ENCODE results near the gene TMEM9. TPM values are rescaled to one million over a fixed set of nuclear protein-coding genes. Genes with fewer than 3 reads are reported as not detected.

Gene TMEM9
- polyA plus RNA-seq, 3 donors, result 13.6 to 43.6 (median 22.4) TPM

DNA sequence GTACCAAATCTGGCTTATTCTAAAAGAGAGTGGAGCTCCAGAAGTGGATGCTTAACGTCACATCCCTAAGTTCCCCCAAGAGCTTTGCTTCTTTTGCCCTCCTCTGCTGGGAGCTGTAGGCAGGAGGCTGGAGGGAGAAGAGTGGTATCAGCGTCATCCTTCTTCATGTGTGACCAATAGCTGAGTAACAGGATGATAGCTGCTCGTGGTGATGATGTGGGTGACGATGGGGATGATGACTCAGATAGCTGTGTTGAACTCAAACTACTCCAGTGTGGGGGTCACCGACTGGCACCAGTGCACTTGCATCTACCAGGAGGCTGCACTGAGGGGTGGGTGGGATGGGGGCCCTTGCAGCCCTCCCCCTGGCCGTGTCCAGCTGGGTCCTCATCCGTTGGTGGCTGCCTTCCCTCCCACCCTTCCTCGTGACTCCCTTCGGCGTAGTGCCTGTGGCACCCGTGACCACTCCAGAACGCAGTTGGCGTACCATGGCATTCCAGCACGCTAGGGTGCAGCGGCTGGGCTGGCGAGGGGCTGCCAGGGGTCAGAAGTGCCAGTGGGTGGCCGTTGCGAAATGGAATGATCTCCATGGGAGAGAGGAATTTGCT, 37.5 kb upstream of the TMEM9 start:
- TF ChIP-seq, protein P1, sequence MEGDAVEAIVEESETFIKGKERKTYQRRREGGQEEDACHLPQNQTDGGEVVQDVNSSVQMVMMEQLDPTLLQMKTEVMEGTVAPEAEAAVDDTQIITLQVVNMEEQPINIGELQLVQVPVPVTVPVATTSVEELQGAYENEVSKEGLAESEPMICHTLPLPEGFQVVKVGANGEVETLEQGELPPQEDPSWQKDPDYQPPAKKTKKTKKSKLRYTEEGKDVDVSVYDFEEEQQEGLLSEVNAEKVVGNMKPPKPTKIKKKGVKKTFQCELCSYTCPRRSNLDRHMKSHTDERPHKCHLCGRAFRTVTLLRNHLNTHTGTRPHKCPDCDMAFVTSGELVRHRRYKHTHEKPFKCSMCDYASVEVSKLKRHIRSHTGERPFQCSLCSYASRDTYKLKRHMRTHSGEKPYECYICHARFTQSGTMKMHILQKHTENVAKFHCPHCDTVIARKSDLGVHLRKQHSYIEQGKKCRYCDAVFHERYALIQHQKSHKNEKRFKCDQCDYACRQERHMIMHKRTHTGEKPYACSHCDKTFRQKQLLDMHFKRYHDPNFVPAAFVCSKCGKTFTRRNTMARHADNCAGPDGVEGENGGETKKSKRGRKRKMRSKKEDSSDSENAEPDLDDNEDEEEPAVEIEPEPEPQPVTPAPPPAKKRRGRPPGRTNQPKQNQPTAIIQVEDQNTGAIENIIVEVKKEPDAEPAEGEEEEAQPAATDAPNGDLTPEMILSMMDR (IDR thresholded peaks at IDR 0.05), result no peak
- no peaks in the 10 kb centered on the region for H3K79me2 ChIP-seq (ENCODE audit: insufficient read depth, low read length)
- H3K27ac ChIP-seq (ENCODE audit: low read depth in 1 of 2, low read length in 2 of 2), result no peak overlapping the region
- no peaks in the 10 kb centered on the region for H3K9me3 ChIP-seq (replicated peaks in 1 of 2; ENCODE audit: control insufficient read depth in 1 of 2, insufficient read depth in 1 of 2, low read length in 2 of 2)
- intact Hi-C loops (cut with micrococcal nuclease), result no loop called here
- no peaks in the 10 kb centered on the region for H3K36me3 ChIP-seq (replicated peaks in 1 of 2; ENCODE audit: control insufficient read depth in 1 of 2, insufficient read depth in 2 of 2, low read length in 2 of 2)
- no peaks in the 10 kb centered on the region for H4K20me1 ChIP-seq (ENCODE audit: insufficient read depth, low read length)
- H3K4me2 ChIP-seq (replicated peaks; ENCODE audit: extremely low read depth, low read length, poor library complexity, severe bottlenecking), result no peak overlapping the region
- H3K4me3 Mint-ChIP-seq, result no peak overlapping the region
- H3K9me3 Mint-ChIP-seq, result peaks cover 0 to 2% (median 0%) of the 10 kb centered on the region in 7 donors
- no peak overlapping the region for H2AFZ ChIP-seq (ENCODE audit: insufficient read depth, low read depth, low read length, poor library complexity, severe bottlenecking)
- no peaks in the 10 kb centered on the region for H3K4me1 ChIP-seq (ENCODE audit: control insufficient read depth in 1 of 2, insufficient read depth in 2 of 2, low read length in 2 of 2)
- H3K27ac Mint-ChIP-seq, result no peak overlapping the region
- no peaks in the 10 kb centered on the region for H3K36me3 Mint-ChIP-seq
- peak in 1 of 3 donors; percentile 54 for DNase-seq
- no peaks in the 10 kb centered on the region for H3K4me1 Mint-ChIP-seq
- peaks cover 15 to 24% (median 15%) of the 10 kb centered on the region in 3 donors for H3K27me3 Mint-ChIP-seq (ENCODE audit: low read depth in 3 of 3)
- no peak overlapping the region for H3K4me3 ChIP-seq (replicated peaks in 1 of 3; ENCODE audit: low read depth in 2 of 3, low read length in 3 of 3)
- peaks cover 0 to 6% of the 10 kb centered on the region in 2 donors for H3K27me3 ChIP-seq (ENCODE audit: control insufficient read depth in 2 of 2, insufficient read depth in 2 of 2, low read length in 2 of 2)
- WGBS (ENCODE audit: insufficient coverage), result 80% methylated on average over 13 of the region's 18 CpGs
- H3K9ac ChIP-seq (ENCODE audit: insufficient read depth, low read length, poor library complexity, severe bottlenecking), result no peak overlapping the region

DNA sequence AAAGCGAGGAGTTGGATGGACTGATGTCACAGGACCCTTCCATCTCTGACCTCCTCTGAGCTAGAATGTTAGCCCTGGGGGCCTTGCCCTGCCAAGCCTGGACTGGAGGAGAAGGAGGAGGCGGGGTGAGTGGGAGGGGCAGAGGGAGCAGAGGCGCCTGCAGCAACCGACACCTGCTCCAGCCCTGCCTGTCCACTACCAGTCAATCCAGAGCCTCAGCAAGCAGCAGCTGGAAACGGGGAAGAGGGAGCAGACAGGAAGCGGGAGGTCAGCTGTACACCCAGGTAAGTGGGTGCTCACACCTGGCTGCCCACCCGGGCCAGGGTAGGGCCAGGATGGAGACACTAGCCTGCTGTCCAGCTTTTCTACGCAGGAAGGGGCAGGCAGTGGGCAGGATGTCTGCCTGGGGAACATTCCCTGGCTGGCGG, 36.4 kb upstream of the TMEM9 start, which contains the start of gene IGFN1:
TSS of gene IGFN1 (plus strand) at position 201 of the 428 bp plus-strand sequence. CDS start 2,470 bp downstream, outside the sequence.
- no peak within 1 kb of the TSS for H3K27ac ChIP-seq (ENCODE audit: low read depth in 1 of 2, low read length in 2 of 2)
- H3K4me2 ChIP-seq (replicated peaks; ENCODE audit: extremely low read depth, low read length, poor library complexity, severe bottlenecking), result no peak within 1 kb of the TSS
- Mint-ChIP-seq H3K36me3 (no peaks in the 10 kb centered on the region), H3K4me3 (no peak within 1 kb of the TSS), H3K4me1 (peaks cover 4% of the 10 kb centered on the region), H3K9me3 (peaks cover 0 to 2% (median 0%) of the 10 kb centered on the region in 7 donors), H3K27me3 (ENCODE audit: low read depth in 3 of 3) (peaks cover 15 to 24% (median 15%) of the 10 kb centered on the region in 3 donors), H3K27ac (no peak within 1 kb of the TSS)
- H3K36me3 ChIP-seq (replicated peaks in 1 of 2; ENCODE audit: control insufficient read depth in 1 of 2, insufficient read depth in 2 of 2, low read length in 2 of 2), result no peaks in the 10 kb centered on the region
- peaks cover 0 to 6% of the 10 kb centered on the region in 2 donors for H3K27me3 ChIP-seq (ENCODE audit: control insufficient read depth in 2 of 2, insufficient read depth in 2 of 2, low read length in 2 of 2)
- no peak for DNase-seq
- no peak within 1 kb of the TSS for H2AFZ ChIP-seq (ENCODE audit: insufficient read depth, low read depth, low read length, poor library complexity, severe bottlenecking)
- no peaks in the 10 kb centered on the region for H3K79me2 ChIP-seq (ENCODE audit: insufficient read depth, low read length)
- H3K9me3 ChIP-seq (replicated peaks in 1 of 2; ENCODE audit: control insufficient read depth in 1 of 2, insufficient read depth in 1 of 2, low read length in 2 of 2), result no peaks in the 10 kb centered on the region
- WGBS (ENCODE audit: insufficient coverage), result 74% methylated on average over 6 of the region's 9 CpGs
- H4K20me1 ChIP-seq (ENCODE audit: insufficient read depth, low read length), result no peaks in the 10 kb centered on the region
- no peak within 1 kb of the TSS for H3K9ac ChIP-seq (ENCODE audit: insufficient read depth, low read length, poor library complexity, severe bottlenecking)
- H3K4me1 ChIP-seq (ENCODE audit: control insufficient read depth in 1 of 2, insufficient read depth in 2 of 2, low read length in 2 of 2), result no peaks in the 10 kb centered on the region
- intact Hi-C loops (cut with micrococcal nuclease), result no loop called here
- H3K4me3 ChIP-seq (replicated peaks in 1 of 3; ENCODE audit: low read depth in 2 of 3, low read length in 3 of 3), result no peak within 1 kb of the TSS
- TF ChIP-seq, protein P1 (IDR thresholded peaks at IDR 0.05), result no peak
